A673 (cell line): ENCODE data around the gene SETX. TPM values are rescaled to one million over a fixed set of nuclear protein-coding genes. Genes with fewer than 3 reads are reported as not detected.

ENCODE experiments used
- BruUV-seq: library from RNA; stranded (reverse); fragments of 400-500 nt; replicated peaks from 2 replicates; lab custom pipeline; 2021; lab: Mats Ljungman, UMichigan
- CTCF ChIA-PET: fragments of 300-600 bp; sonication (Branson Sonifier 250); formaldehyde crosslinking; loops from one replicate; lab custom pipeline; 2022; ENCODE audit warnings: antibody characterized with exemption; lab: Charles Lee
- POLR2A ChIA-PET: fragments of 300-600 bp; sonication (Branson Sonifier 250); formaldehyde crosslinking; loops from one replicate; lab custom pipeline; 2022; ENCODE audit warnings: antibody characterized with exemption; ENCODE audit not compliant: low non-redundant PET; lab: Charles Lee
- DNase-seq: peaks from one replicate; pipeline ENCODE4 v3.0.0-alpha.2; 2015; ENCODE audit warnings: low spot score
- H3K27ac ChIP-seq: fragments of 200-600 bp; sonication (generic); 2 replicates; pipeline ENCODE4 v1.5.1; 2016; ENCODE audit warnings: mixed run types, low read depth, mild to moderate bottlenecking, mixed read lengths, antibody characterized with exemption, low read length; ENCODE audit not compliant: poor library complexity, severe bottlenecking
- H3K27me3 ChIP-seq: fragments of 200-600 bp; sonication (generic); replicated peaks from 2 replicates; pipeline ENCODE4 v1.6.1; 2017; ENCODE audit warnings: mixed run types, low read depth, mild to moderate bottlenecking, mixed read lengths, antibody characterized with exemption, low read length; ENCODE audit not compliant: insufficient read depth, poor library complexity
- H3K36me3 ChIP-seq: fragments of 200-600 bp; sonication (generic); 2 replicates; pipeline ENCODE4 v1.6.1; 2016; ENCODE audit warnings: mixed run types, mild to moderate bottlenecking, mixed read lengths, antibody characterized with exemption, low read length; ENCODE audit not compliant: insufficient read depth, poor library complexity, severe bottlenecking
- H3K4me1 ChIP-seq: fragments of 200-600 bp; sonication (generic); 2 replicates; pipeline ENCODE4 v1.6.1; 2017; ENCODE audit warnings: mixed run types, mild to moderate bottlenecking, mixed read lengths, antibody characterized with exemption, low read length; ENCODE audit not compliant: insufficient read depth, poor library complexity, severe bottlenecking
- H3K4me3 ChIP-seq: fragments of 200-600 bp; sonication (generic); 2 replicates; pipeline ENCODE4 v1.5.1; 2016; ENCODE audit warnings: low read depth, mixed run types, mild to moderate bottlenecking, mixed read lengths, low read length; ENCODE audit not compliant: poor library complexity, severe bottlenecking
- H3K9me3 ChIP-seq: fragments of 200-600 bp; sonication (generic); 2 replicates; pipeline ENCODE4 v1.6.1; 2016; ENCODE audit warnings: mixed run types, low read depth, mild to moderate bottlenecking, mixed read lengths, antibody characterized with exemption, low read length; ENCODE audit not compliant: poor library complexity, severe bottlenecking
- EZH2 ChIP-seq: fragments of 200-600 bp; sonication (generic); IDR thresholded peaks from 2 replicates; pipeline ENCODE4 v1.6.1; 2017; ENCODE audit warnings: borderline replicate concordance, low read depth, mild to moderate bottlenecking, mixed read lengths, antibody characterized with exemption, low read length; ENCODE audit not compliant: poor library complexity, severe bottlenecking
- intact Hi-C: fragments of 100-400 bp; cut with micrococcal nuclease; formaldehyde crosslinking; loops from one replicate; pipeline ENCODE4 v1.10.0; 2022; ENCODE audit not compliant: unreplicated experiment
- total RNA-seq: library from RNA; stranded (reverse); gene quantifications from 2 replicates; pipeline ENCODE4 v1.2.3, GENCODE V29; 2021
- TF ChIP-seq, protein P1 (sequence below): fragments of 300-800, 200-600 bp; sonication (generic); conservative IDR thresholded peaks from 2 replicates; pipeline ENCODE4 v1.5.1; 2017; ENCODE audit warnings: low read depth, mild to moderate bottlenecking, antibody characterized with exemption, low read length, moderate library complexity, mixed read lengths

The SETX gene
- total RNA-seq, 1 experiment from 2014 or later, result 41.4 TPM

DNA sequence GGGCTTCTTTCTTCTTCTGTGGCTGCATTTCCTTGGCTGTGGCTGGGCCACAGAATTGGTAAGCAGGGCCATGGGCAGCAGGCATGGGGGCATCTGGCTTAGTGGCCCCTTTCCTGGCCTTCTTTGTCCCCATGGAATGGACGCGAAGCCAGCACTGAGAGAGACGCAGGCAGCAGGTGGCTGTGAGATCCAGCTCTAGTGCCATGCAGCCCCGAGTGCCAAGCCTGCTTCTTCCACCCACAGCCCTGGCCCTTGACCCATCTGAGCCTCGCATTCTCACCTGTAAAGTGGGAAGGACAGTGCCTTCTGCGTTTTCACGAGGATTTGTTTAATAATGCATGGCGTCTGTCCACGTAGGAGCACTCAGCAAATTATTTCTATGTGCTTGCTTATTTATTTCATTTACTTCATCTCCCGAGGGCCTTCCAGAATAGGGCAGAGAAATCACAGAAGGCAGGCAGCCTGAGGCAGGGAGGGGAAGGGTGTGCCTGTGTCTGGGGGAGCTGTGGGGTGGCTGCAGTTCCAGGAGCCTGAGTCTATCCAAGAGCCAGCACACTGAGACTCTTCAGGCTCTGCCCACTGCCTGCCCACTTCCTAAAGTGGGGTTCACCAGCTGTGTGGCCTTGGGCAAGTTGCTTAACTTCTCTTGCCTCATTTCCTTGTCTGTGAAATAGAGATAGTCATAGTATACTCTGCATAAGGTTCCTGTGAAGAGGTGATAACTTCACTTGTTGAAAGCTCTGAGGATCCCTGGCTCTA is 137.7 kb downstream of the SETX start:
- no peak for DNase-seq
- TF ChIP-seq, protein P1, sequence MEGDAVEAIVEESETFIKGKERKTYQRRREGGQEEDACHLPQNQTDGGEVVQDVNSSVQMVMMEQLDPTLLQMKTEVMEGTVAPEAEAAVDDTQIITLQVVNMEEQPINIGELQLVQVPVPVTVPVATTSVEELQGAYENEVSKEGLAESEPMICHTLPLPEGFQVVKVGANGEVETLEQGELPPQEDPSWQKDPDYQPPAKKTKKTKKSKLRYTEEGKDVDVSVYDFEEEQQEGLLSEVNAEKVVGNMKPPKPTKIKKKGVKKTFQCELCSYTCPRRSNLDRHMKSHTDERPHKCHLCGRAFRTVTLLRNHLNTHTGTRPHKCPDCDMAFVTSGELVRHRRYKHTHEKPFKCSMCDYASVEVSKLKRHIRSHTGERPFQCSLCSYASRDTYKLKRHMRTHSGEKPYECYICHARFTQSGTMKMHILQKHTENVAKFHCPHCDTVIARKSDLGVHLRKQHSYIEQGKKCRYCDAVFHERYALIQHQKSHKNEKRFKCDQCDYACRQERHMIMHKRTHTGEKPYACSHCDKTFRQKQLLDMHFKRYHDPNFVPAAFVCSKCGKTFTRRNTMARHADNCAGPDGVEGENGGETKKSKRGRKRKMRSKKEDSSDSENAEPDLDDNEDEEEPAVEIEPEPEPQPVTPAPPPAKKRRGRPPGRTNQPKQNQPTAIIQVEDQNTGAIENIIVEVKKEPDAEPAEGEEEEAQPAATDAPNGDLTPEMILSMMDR, result no peak
- no peak for TF ChIP-seq EZH2
- ChIA-PET POLR2A (no interaction called here), CTCF (interaction anchor here (0.6 kb wide), 1 partner anchor 265 kb away, joined by 4 read pairs; no protein-coding TSS in a partner anchor)
- H3K27ac ChIP-seq, result no peak overlapping the region
- no peaks in the 10 kb centered on the region for H3K36me3 ChIP-seq
- H3K4me1 ChIP-seq, result peaks cover 9% of the 10 kb centered on the region
- no peak overlapping the region for H3K4me3 ChIP-seq
- intact Hi-C loops, result no loop called here
- no peaks in the 10 kb centered on the region for H3K9me3 ChIP-seq
- H3K27me3 ChIP-seq, result no peaks in the 10 kb centered on the region
- no TSS peak for BruUV-seq

DNA sequence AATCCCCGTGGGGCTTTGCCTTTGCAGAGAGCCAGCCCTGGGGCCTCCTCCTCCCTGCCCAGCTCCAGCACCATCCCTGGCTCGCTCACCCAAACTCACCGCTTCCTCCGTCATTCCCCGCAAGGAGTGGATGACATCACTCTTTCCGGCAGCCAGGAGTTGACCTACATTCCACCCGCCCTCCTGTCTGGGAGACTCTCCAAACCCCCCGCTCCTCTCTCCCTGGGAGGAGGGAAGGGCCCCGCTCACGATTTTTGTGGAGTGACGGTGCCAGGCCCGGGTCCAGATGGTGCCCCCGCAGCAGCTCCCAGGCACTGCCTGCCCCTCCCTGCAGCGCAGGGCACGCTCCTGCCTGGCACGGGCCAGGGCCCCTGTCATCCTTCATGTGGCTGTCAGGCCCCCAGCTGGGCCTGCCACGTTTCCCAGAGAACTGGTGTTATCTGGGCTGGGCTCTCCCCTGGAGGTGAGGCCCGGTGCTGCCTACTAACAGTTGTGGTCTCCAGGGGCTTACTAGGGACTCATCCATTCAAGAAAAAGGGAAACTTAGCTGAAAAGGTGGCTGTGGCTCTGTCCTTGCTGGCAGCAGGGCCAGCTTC is 140.7 kb downstream of the SETX start:
- ChIA-PET POLR2A (no interaction called here), CTCF (no interaction called here)
- H3K36me3 ChIP-seq, result no peaks in the 10 kb centered on the region
- no peaks in the 10 kb centered on the region for H3K9me3 ChIP-seq
- no peak for TF ChIP-seq EZH2
- TF ChIP-seq, protein P1, result no peak
- no TSS peak for BruUV-seq
- no peaks in the 10 kb centered on the region for H3K27me3 ChIP-seq
- H3K4me1 ChIP-seq, result peaks cover 9% of the 10 kb centered on the region
- H3K4me3 ChIP-seq, result no peak overlapping the region
- peak; percentile 72 for DNase-seq
- intact Hi-C loops, result no loop called here
- no peak overlapping the region for H3K27ac ChIP-seq

DNA sequence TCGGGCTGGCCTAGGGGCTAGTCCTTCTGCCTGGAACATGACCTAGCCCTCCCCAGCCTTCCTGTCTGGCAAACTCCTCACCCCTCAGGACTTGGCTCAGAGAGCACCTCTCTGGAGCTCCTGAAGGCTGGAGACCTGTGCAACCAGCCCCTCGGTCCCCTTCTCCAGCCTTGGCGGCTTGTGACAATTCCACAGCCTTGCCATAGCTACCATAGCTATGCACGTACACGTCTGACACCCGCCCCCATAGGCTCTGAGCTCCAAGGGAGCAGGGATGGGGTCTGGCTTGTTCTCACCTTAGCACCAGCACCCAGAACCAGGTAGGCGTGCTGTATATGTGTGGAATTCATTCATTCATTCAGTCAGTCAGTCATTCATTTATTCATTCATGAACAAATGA is 143.2 kb downstream of the SETX start:
- no peaks in the 10 kb centered on the region for H3K9me3 ChIP-seq
- H3K4me3 ChIP-seq, result no peak overlapping the region
- POLR2A ChIA-PET, result no interaction called here
- no peak overlapping the region for H3K27ac ChIP-seq
- CTCF ChIA-PET, result no interaction called here
- H3K27me3 ChIP-seq, result no peaks in the 10 kb centered on the region
- DNase-seq, result no peak
- TF ChIP-seq, protein P1, result no peak
- TF ChIP-seq EZH2, result no peak
- peaks cover 9% of the 10 kb centered on the region for H3K4me1 ChIP-seq
- no peaks in the 10 kb centered on the region for H3K36me3 ChIP-seq
- intact Hi-C loops, result no loop called here
- BruUV-seq, result no TSS peak

Other genes starting within 250 kb of the SETX start
- gene NTNG2, start 192.9 kb downstream of the SETX start, total RNA-seq, result 1.5 and 3.0 TPM in 2 replicates
- 27.2 and 27.5 TPM in 2 replicates for gene TTF1, start 51.9 kb upstream of the SETX start, total RNA-seq
- not detected in 2 replicates for gene CFAP77, start 55.2 kb upstream of the SETX start, total RNA-seq
- gene BARHL1, start 227.6 kb upstream of the SETX start, total RNA-seq, result not detected in 2 replicates